Measurements from ENCODE around the gene NR3C1. TPM values are rescaled to one million over a fixed set of nuclear protein-coding genes. Genes with fewer than 3 reads are reported as not detected.

The NR3C1 gene
- polyA plus RNA-seq, 1 donor = 32.6 TPM

- H3K4me3 ChIP-seq (ENCODE audit: low read length) = peak overlapping the region; percentile 71
- H3K9me3 ChIP-seq (ENCODE audit: control insufficient read depth, low read depth, low read length) = no peaks in the 10 kb centered on the region
- DNase-seq = peak; percentile 79 to 90
- peaks cover 6% of the 10 kb centered on the region for H3K4me1 ChIP-seq (ENCODE audit: control insufficient read depth, insufficient read depth, low read length)
- H3K27me3 ChIP-seq (ENCODE audit: control insufficient read depth, insufficient read depth, low read length) = no peaks in the 10 kb centered on the region
- peak overlapping the region; percentile 91 for H3K27ac ChIP-seq (ENCODE audit: low read length)
- WGBS (ENCODE audit: insufficient coverage, low lambda C conversion rate) = no CpG with 5 or more reads among the region's 52 CpGs
- H3K36me3 ChIP-seq (ENCODE audit: control insufficient read depth, insufficient read depth, low read length) = peaks cover 3% of the 10 kb centered on the region
Observed at GRCh38 chr5:143405063-143405848, 1.8 kb upstream of the NR3C1 start.

DNA sequence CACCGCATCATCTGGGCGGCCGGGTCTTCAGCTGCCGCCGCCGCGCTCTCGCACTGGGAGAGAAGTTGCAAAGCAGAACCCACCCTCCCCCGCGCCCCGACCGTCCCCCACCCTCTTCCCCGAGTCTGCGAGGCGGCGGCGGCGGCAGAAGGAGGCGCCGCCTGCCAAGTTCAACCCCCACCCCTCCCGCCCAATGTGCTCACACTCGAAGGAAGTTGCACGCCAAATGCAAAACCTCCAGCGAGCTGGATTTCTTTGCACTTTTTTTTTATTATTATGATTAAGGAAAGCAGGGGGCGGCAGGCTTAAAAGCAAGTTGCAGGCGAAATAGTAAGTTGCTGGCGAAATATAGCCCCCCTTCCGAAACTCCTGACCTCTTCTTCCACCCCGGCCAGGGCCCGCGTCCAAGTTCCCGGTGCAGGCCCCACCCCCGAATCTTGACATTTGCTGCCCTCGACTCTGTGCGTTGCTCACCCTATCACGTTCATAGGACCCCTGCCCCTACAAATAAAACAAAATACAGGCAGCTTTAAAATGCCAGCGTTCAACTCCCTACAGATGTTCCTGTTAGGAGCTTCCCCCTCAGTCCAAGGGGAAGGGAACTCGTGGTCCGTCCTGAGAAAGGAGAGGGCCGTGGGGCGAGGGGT lies 1.1 kb upstream of the NR3C1 start:
- H3K27me3 ChIP-seq (ENCODE audit: control insufficient read depth, insufficient read depth, low read length) = no peaks in the 10 kb centered on the region
- H3K9me3 ChIP-seq (ENCODE audit: control insufficient read depth, low read depth, low read length) = no peaks in the 10 kb centered on the region
- DNase-seq = peak; percentile 67 to 86
- H3K27ac ChIP-seq (ENCODE audit: low read length) = peak overlapping the region; percentile 91
- WGBS (ENCODE audit: insufficient coverage, low lambda C conversion rate) = no CpG with 5 or more reads among the region's 41 CpGs
- H3K4me3 ChIP-seq (ENCODE audit: low read length) = peak overlapping the region; percentile 71
- peaks cover 11% of the 10 kb centered on the region for H3K36me3 ChIP-seq (ENCODE audit: control insufficient read depth, insufficient read depth, low read length)
- peaks cover 8% of the 10 kb centered on the region for H3K4me1 ChIP-seq (ENCODE audit: control insufficient read depth, insufficient read depth, low read length)

DNA sequence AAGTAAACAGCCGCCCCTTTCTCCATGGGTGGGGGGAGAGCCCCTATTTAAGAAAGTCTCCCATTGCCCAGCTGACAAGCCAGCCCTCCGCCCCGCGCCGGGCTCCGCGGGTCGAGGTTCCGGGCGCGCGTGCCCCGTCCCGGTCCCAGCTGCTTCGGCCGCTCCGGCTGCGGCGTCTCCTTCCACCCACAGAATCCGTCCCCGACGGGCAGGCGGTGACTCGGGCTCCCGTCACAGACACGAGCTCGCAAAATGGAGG lies 223 bp downstream of the NR3C1 start:
- H3K36me3 ChIP-seq (ENCODE audit: control insufficient read depth, insufficient read depth, low read length) = peaks cover 11% of the 10 kb centered on the region
- WGBS (ENCODE audit: insufficient coverage, low lambda C conversion rate) = no CpG with 5 or more reads among the region's 27 CpGs
- no peak for DNase-seq
- no peaks in the 10 kb centered on the region for H3K27me3 ChIP-seq (ENCODE audit: control insufficient read depth, insufficient read depth, low read length)
- no peaks in the 10 kb centered on the region for H3K9me3 ChIP-seq (ENCODE audit: control insufficient read depth, low read depth, low read length)
- peak overlapping the region; percentile 79 for H3K4me3 ChIP-seq (ENCODE audit: low read length)
- H3K4me1 ChIP-seq (ENCODE audit: control insufficient read depth, insufficient read depth, low read length) = peaks cover 8% of the 10 kb centered on the region
- H3K27ac ChIP-seq (ENCODE audit: low read length) = peak overlapping the region; percentile 82

- peak; percentile 35 to 65 for DNase-seq
- H3K27ac ChIP-seq (ENCODE audit: low read length) = peak overlapping the region; percentile 82
- WGBS (ENCODE audit: insufficient coverage, low lambda C conversion rate) = no CpG with 5 or more reads among the region's 80 CpGs
- H3K4me1 ChIP-seq (ENCODE audit: control insufficient read depth, insufficient read depth, low read length) = peaks cover 8% of the 10 kb centered on the region
- H3K36me3 ChIP-seq (ENCODE audit: control insufficient read depth, insufficient read depth, low read length) = peaks cover 11% of the 10 kb centered on the region
- H3K9me3 ChIP-seq (ENCODE audit: control insufficient read depth, low read depth, low read length) = no peaks in the 10 kb centered on the region
- H3K4me3 ChIP-seq (ENCODE audit: low read length) = peak overlapping the region; percentile 79
- no peaks in the 10 kb centered on the region for H3K27me3 ChIP-seq (ENCODE audit: control insufficient read depth, insufficient read depth, low read length)
Observed at GRCh38 chr5:143402553-143403333, 743 bp downstream of the NR3C1 start.

DNA sequence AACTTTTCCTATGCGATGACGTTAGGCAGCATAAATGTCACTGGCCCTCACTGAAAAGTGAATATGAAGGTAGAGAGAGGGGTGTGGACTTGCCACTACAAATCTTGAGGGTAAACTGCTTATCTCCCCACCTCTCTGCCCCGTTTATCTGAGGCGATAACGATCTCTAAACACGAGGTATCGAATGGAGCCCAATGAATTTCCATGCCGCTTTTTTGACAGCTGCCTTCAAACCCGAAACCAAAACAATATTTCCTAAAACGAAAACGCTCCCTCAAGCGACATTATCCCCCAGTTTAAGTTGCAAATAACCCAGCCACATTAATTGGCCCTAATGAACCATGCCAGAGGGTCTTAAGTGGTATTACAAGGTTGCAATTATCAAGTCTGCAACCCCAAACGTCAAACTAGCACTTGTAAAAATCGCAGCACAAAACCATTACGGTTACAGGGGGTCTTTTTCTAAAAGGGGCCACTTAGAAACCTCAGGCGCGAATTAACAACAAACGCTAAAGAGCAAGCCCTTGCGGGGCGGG lies 1.4 kb downstream of the NR3C1 start:
- DNase-seq = peak in 1 of 2 donors; percentile 21
- no peaks in the 10 kb centered on the region for H3K27me3 ChIP-seq (ENCODE audit: control insufficient read depth, insufficient read depth, low read length)
- H3K27ac ChIP-seq (ENCODE audit: low read length) = no peak overlapping the region
- no peaks in the 10 kb centered on the region for H3K9me3 ChIP-seq (ENCODE audit: control insufficient read depth, low read depth, low read length)
- peak overlapping the region; percentile 79 for H3K4me3 ChIP-seq (ENCODE audit: low read length)
- peaks cover 8% of the 10 kb centered on the region for H3K4me1 ChIP-seq (ENCODE audit: control insufficient read depth, insufficient read depth, low read length)
- H3K36me3 ChIP-seq (ENCODE audit: control insufficient read depth, insufficient read depth, low read length) = peaks cover 11% of the 10 kb centered on the region
- whole genome bisulfite sequencing (ENCODE audit: insufficient coverage, low lambda C conversion rate) = no CpG with 5 or more reads among the region's 20 CpGs

DNA sequence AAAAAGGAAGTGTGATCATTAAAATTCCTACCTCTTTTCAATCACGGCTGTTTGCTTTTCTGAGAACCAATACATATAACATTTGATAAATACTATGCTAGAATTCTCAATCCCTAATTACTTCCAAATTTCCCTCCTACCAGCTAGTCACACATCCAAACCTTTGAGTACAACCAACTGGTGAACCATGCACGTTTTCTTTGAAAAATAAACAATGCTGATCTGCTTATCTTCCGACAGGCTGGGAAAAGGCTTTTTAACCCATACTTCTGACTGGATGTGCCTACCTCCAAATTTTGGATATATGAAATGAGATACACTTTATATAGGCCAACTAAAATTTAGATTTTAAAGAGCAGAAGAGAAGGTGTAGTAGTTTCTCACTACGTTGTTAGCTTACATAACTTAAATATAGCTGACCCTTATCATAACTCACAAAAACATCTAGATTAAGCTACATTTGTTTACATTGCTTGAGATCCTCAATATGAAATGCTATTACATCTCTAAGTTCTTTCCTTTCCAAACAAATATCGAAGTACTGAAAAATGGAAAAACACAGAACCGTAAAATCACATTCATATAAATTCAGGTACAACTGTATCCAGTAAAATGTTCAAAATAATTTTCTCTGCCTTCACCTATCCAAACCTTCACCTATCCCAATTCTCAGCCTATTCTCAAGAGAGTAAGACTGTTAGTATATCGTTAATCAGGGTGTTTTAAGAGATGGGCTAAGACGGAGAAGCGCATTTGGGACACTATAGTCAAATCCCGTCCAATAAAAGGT lies 2.1 kb downstream of the NR3C1 start:
- H3K27ac ChIP-seq (ENCODE audit: low read length) = no peak overlapping the region
- peaks cover 8% of the 10 kb centered on the region for H3K4me1 ChIP-seq (ENCODE audit: control insufficient read depth, insufficient read depth, low read length)
- no peak for DNase-seq

DNA sequence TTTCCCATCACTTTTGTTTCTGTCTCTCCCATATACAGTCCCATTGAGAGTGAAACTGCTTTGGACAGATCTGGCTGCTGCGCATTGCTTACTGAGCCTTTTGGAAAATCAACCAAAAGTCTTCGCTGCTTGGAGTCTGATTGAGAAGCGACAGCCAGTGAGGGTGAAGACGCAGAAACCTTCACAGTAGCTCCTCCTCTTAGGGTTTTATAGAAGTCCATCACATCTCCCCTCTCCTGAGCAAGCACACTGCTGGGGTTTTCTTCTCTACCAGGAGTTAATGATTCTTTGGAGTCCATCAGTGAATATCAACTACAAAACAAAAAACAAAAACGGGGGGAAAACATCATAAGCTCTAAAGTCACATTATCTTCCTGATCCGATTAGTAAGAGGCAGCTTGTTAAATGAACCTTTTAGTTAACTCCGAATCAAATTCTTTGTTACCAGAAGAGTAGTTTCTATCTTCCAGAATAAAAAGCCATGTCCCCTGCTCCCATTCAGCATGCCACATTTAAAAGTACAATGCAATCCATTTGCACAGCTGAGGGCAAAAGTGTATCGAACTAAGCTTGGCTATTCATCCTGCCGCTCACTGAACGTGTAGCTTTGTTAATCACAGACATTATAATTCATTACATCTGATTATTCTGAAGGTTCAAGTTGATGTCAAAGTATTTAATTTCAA lies 2.8 kb downstream of the NR3C1 start:
- Histone ChIP-seq H3K27me3 (ENCODE audit: control insufficient read depth, insufficient read depth, low read length) (no peaks in the 10 kb centered on the region), H3K27ac (ENCODE audit: low read length) (no peak overlapping the region), H3K4me1 (ENCODE audit: control insufficient read depth, insufficient read depth, low read length) (peaks cover 7% of the 10 kb centered on the region), H3K9me3 (ENCODE audit: control insufficient read depth, low read depth, low read length) (no peaks in the 10 kb centered on the region), H3K4me3 (ENCODE audit: low read length) (no peak overlapping the region), H3K36me3 (ENCODE audit: control insufficient read depth, insufficient read depth, low read length) (peaks cover 11% of the 10 kb centered on the region)
- DNase-seq = no peak
- WGBS (ENCODE audit: insufficient coverage, low lambda C conversion rate) = no CpG with 5 or more reads among the region's 10 CpGs

More for the DNA sequence above, 2.1 kb downstream of the NR3C1 start:
- no peaks in the 10 kb centered on the region for H3K27me3 ChIP-seq (ENCODE audit: control insufficient read depth, insufficient read depth, low read length)
- WGBS (ENCODE audit: insufficient coverage, low lambda C conversion rate) = 60% methylated on average over 1 of the region's 10 CpGs
- peak overlapping the region; percentile 79 for H3K4me3 ChIP-seq (ENCODE audit: low read length)
- H3K36me3 ChIP-seq (ENCODE audit: control insufficient read depth, insufficient read depth, low read length) = peaks cover 11% of the 10 kb centered on the region
- H3K9me3 ChIP-seq (ENCODE audit: control insufficient read depth, low read depth, low read length) = no peaks in the 10 kb centered on the region

DNA sequence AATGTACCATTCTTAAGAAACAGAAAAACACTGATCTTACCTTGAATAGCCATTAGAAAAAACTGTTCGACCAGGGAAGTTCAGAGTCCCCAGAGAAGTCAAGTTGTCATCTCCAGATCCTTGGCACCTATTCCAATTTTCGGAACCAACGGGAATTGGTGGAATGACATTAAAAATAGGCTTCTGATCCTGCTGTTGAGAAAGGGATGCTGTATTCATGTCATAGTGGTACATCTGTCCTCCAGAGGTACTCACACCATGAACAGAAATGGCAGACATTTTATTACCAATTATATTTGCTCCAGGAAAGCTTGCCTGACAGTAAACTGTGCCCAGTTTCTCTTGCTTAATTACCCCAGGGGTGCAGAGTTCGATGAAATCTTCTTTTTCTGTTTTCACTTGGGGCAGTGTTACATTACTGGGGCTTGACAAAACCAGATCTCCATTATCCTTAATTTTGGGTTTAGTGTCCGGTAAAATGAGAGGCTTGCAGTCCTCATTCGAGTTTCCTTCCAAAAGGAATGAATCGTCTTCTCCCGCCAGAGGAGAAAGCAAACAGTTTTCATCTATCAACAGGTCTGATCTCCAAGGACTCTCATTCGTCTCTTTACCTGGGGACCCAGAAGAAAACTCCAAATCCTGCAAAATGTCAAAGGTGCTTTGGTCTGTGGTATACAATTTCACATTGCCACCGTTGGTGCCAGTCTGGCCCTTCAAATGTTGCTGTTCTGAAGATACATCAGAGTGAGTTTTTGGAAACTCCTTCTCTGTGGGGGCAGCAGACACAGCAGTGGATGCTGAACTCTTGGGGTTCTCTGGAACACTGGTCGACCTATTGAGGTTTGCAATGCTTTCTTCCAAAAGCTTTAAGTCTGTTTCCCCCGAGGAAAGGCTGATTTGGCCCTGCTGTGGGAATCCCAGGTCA lies 3.6 kb downstream of the NR3C1 start:
- Histone ChIP-seq H3K36me3 (ENCODE audit: control insufficient read depth, insufficient read depth, low read length) (peaks cover 11% of the 10 kb centered on the region), H3K4me3 (ENCODE audit: low read length) (no peak overlapping the region), H3K4me1 (ENCODE audit: control insufficient read depth, insufficient read depth, low read length) (peaks cover 6% of the 10 kb centered on the region), H3K9me3 (ENCODE audit: control insufficient read depth, low read depth, low read length) (no peaks in the 10 kb centered on the region), H3K27ac (ENCODE audit: low read length) (no peak overlapping the region), H3K27me3 (ENCODE audit: control insufficient read depth, insufficient read depth, low read length) (no peaks in the 10 kb centered on the region)
- DNase-seq = no peak
- 100% methylated on average over 1 of the region's 12 CpGs for WGBS (ENCODE audit: insufficient coverage, low lambda C conversion rate)

Measured in large intestine (tissue), 3 donors.